Calu3 (cell line): ENCODE data around the gene ECM1. TPM values are rescaled to one million over a fixed set of nuclear protein-coding genes. Genes with fewer than 3 reads are reported as not detected.

ENCODE experiments used
- BruUV-seq: library from RNA; stranded (reverse); fragments of 400-500 nt; replicated peaks from 2 replicates; lab custom pipeline; 2021; lab: Mats Ljungman, UMichigan
- CTCF ChIA-PET: fragments of 300-600 bp; sonication (Branson Sonifier 250); formaldehyde crosslinking; loops from one replicate; lab custom pipeline; 2022; ENCODE audit warnings: antibody characterized with exemption; lab: Charles Lee
- DNase-seq: peaks from one replicate; pipeline ENCODE4 v3.0.0; 2022
- H3K27ac Mint-ChIP-seq: one replicate; pipeline ENCODE4 v1.8.0; 2022; ENCODE audit warnings: mixed read lengths; ENCODE audit not compliant: unreplicated experiment
- H3K27me3 Mint-ChIP-seq: one replicate; pipeline ENCODE4 v1.8.0; 2022; ENCODE audit warnings: mixed read lengths; ENCODE audit not compliant: unreplicated experiment
- H3K36me3 Mint-ChIP-seq: one replicate; pipeline ENCODE4 v1.8.0; 2022; ENCODE audit warnings: mild to moderate bottlenecking, moderate library complexity, mixed read lengths; ENCODE audit not compliant: insufficient read depth, unreplicated experiment
- H3K4me1 Mint-ChIP-seq: one replicate; pipeline ENCODE4 v1.8.0; 2022; ENCODE audit warnings: mild to moderate bottlenecking, low read depth, mixed read lengths; ENCODE audit not compliant: unreplicated experiment
- H3K4me3 Mint-ChIP-seq: one replicate; pipeline ENCODE4 v1.8.0; 2022; ENCODE audit warnings: mild to moderate bottlenecking, low read depth, moderate library complexity, mixed read lengths; ENCODE audit not compliant: unreplicated experiment
- H3K9me3 Mint-ChIP-seq: one replicate; pipeline ENCODE4 v1.8.0; 2022; ENCODE audit warnings: low read depth, mixed read lengths; ENCODE audit not compliant: unreplicated experiment
- intact Hi-C: fragments of 100-400 bp; cut with micrococcal nuclease; formaldehyde crosslinking; loops from one replicate; pipeline ENCODE4 v1.10.0; 2022; ENCODE audit not compliant: unreplicated experiment
- total RNA-seq: library from RNA; stranded (reverse); gene quantifications from 2 replicates; pipeline ENCODE4 v1.2.3, GENCODE V29; 2022
- TF ChIP-seq, protein P1 (sequence below): fragments of 200-600 bp; IDR thresholded peaks from one replicate; pipeline ENCODE4 v1.8.0; 2022; ENCODE audit warnings: antibody characterized with exemption; ENCODE audit not compliant: unreplicated experiment

ECM1 gene
- total RNA-seq, 1 experiment from 2014 or later = 1.6 TPM

DNA sequence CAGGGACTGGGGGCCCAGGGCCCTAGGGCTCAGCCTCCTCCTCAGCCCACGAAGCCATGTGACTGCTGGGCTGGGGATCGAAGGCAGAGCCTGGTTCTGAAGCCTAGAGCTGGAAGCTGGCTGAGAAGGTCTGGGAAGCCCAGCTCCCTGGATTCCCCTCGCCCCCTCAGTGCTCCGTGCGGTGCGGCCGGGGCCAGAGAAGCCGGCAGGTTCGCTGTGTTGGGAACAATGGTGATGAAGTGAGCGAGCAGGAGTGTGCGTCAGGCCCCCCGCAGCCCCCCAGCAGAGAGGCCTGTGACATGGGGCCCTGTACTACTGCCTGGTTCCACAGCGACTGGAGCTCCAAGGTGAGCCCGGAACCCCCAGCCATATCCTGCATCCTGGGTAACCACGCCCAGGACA, 50.4 kb downstream of the ECM1 start:
- Mint-ChIP-seq H3K27ac (no peak overlapping the region), H3K4me3 (no peak overlapping the region), H3K9me3 (no peaks in the 10 kb centered on the region), H3K27me3 (no peaks in the 10 kb centered on the region), H3K36me3 (peaks cover 60% of the 10 kb centered on the region), H3K4me1 (peaks cover 35% of the 10 kb centered on the region)
- CTCF ChIA-PET = no interaction called here
- BruUV-seq = no TSS peak
- no peak for DNase-seq
- TF ChIP-seq, protein P1, sequence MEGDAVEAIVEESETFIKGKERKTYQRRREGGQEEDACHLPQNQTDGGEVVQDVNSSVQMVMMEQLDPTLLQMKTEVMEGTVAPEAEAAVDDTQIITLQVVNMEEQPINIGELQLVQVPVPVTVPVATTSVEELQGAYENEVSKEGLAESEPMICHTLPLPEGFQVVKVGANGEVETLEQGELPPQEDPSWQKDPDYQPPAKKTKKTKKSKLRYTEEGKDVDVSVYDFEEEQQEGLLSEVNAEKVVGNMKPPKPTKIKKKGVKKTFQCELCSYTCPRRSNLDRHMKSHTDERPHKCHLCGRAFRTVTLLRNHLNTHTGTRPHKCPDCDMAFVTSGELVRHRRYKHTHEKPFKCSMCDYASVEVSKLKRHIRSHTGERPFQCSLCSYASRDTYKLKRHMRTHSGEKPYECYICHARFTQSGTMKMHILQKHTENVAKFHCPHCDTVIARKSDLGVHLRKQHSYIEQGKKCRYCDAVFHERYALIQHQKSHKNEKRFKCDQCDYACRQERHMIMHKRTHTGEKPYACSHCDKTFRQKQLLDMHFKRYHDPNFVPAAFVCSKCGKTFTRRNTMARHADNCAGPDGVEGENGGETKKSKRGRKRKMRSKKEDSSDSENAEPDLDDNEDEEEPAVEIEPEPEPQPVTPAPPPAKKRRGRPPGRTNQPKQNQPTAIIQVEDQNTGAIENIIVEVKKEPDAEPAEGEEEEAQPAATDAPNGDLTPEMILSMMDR = no peak
- intact Hi-C loops = no loop called here

GRCh38 chr1:150558761-150559655, 51.1 kb downstream of the ECM1 start:
- no peaks in the 10 kb centered on the region for H3K27me3 Mint-ChIP-seq
- CTCF ChIA-PET = interaction anchor here (0.5 to 3.9 kb wide), 10 partner anchors 8 to 474 kb away, joined by 3 to 23 read pairs (median 4); partner anchors contain the start of genes ENSA, FALEC and GOLPH3L
- peaks cover 65% of the 10 kb centered on the region for H3K36me3 Mint-ChIP-seq

DNA sequence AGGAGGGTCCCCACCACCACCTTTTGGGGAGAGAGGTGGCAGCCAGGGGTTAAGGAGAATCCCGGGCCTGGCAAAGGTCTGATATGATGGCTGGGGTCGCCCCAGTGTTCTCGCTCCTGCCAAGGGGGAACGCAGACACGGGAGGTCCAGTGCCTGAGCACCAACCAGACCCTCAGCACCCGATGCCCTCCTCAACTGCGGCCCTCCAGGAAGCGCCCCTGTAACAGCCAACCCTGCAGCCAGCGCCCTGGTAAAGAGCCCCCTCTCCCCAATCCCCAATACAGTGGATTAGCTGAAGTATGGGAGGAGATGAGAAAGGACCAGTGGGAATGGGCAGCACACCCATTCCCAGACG, 51.7 kb downstream of the ECM1 start:
- no peaks in the 10 kb centered on the region for H3K9me3 Mint-ChIP-seq
- intact Hi-C loops = loop anchor here (1.0 to 10.0 kb wide), 6 partner anchors 27 to 418 kb away; partner anchors contain the start of gene GOLPH3L
- H3K27me3 Mint-ChIP-seq = no peaks in the 10 kb centered on the region
- BruUV-seq = no TSS peak
- peaks cover 71% of the 10 kb centered on the region for H3K36me3 Mint-ChIP-seq
- TF ChIP-seq, protein P1 = no peak
- peak overlapping the region; percentile 95 for H3K27ac Mint-ChIP-seq
- DNase-seq = no peak
- peak overlapping the region; percentile 75 for H3K4me3 Mint-ChIP-seq
- CTCF ChIA-PET = interaction anchor here (0.5 to 3.9 kb wide), 11 partner anchors 8 to 474 kb away, joined by 3 to 23 read pairs (median 4); partner anchors contain the start of genes ENSA, FALEC and GOLPH3L
- H3K4me1 Mint-ChIP-seq = peaks cover 48% of the 10 kb centered on the region

More at GRCh38 chr1:150558761-150559655, 51.1 kb downstream of the ECM1 start:
- H3K9me3 Mint-ChIP-seq = no peaks in the 10 kb centered on the region
- DNase-seq = no peak
- no TSS peak for BruUV-seq
- no peak overlapping the region for H3K4me3 Mint-ChIP-seq
- H3K27ac Mint-ChIP-seq = no peak overlapping the region
- intact Hi-C loops = no loop called here
- peaks cover 42% of the 10 kb centered on the region for H3K4me1 Mint-ChIP-seq
- TF ChIP-seq, protein P1 = no peak

DNA sequence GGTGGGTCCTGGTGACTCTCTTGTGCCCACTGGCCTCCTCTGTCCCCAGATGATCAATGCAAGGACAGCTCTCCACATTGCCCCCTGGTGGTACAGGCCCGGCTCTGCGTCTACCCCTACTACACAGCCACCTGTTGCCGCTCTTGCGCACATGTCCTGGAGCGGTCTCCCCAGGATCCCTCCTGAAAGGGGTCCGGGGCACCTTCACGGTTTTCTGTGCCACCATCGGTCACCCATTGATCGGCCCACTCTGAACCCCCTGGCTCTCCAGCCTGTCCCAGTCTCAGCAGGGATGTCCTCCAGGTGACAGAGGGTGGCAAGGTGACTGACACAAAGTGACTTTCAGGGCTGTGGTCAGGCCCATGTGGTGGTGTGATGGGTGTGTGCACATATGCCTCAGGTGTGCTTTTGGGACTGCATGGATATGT, 52.1 kb downstream of the ECM1 start:
- no peaks in the 10 kb centered on the region for H3K9me3 Mint-ChIP-seq
- H3K4me1 Mint-ChIP-seq = peaks cover 49% of the 10 kb centered on the region
- H3K27ac Mint-ChIP-seq = peak overlapping the region; percentile 95
- DNase-seq = peak; percentile 90
- H3K36me3 Mint-ChIP-seq = peaks cover 75% of the 10 kb centered on the region
- intact Hi-C loops = loop anchor here (1.0 to 10.0 kb wide), 6 partner anchors 28 to 417 kb away; partner anchors contain the start of gene GOLPH3L
- CTCF ChIA-PET = interaction anchor here (0.5 to 3.9 kb wide), 16 partner anchors 9 to 473 kb away, joined by 3 to 24 read pairs (median 4); partner anchors contain the start of genes ENSA, FALEC and GOLPH3L
- H3K27me3 Mint-ChIP-seq = no peaks in the 10 kb centered on the region
- BruUV-seq = no TSS peak
- TF ChIP-seq, protein P1 = peak; percentile 97
- peak overlapping the region; percentile 75 for H3K4me3 Mint-ChIP-seq
